ENCODE results near the gene TMEM72.

The TMEM72 gene

GRCh38 chr10:44954042-44954441, 42.9 kb downstream of the TMEM72 start:
- no peak overlapping the region for H2AFZ ChIP-seq (ENCODE audit: low read length)
- H3K9me3 ChIP-seq (ENCODE audit: insufficient read depth, low read depth, low read length): no peaks in the 10 kb centered on the region
- H3K36me3 ChIP-seq (ENCODE audit: insufficient read depth, low read length): no peaks in the 10 kb centered on the region
- no peaks in the 10 kb centered on the region for H3K27me3 ChIP-seq (ENCODE audit: insufficient read depth, low read length, poor library complexity, severe bottlenecking)
- H3K4me3 ChIP-seq (ENCODE audit: low read length, poor library complexity, severe bottlenecking): no peak overlapping the region
- peaks cover 11% of the 10 kb centered on the region for H3K4me1 ChIP-seq (ENCODE audit: insufficient read depth, low read length, poor library complexity, severe bottlenecking)
- H3K79me2 ChIP-seq (ENCODE audit: insufficient read depth, low read length): peaks cover 8% of the 10 kb centered on the region; the same call in 1 of the 2 replicates
- no peak overlapping the region for H3K9ac ChIP-seq (ENCODE audit: low read depth, low read length, poor library complexity, severe bottlenecking)
- H3F3A ChIP-seq (ENCODE audit: low read depth): no peaks in the 10 kb centered on the region
- no peaks in the 10 kb centered on the region for H4K20me1 ChIP-seq (ENCODE audit: insufficient read depth, low read length, poor library complexity, severe bottlenecking)
- no peak overlapping the region for H3K4me2 ChIP-seq (ENCODE audit: low read depth, low read length, poor library complexity, severe bottlenecking)
- no peaks in the 10 kb centered on the region for H3K9me2 ChIP-seq (replicated peaks; ENCODE audit: low read depth, low read length)
- TF ChIP-seq, protein P1, sequence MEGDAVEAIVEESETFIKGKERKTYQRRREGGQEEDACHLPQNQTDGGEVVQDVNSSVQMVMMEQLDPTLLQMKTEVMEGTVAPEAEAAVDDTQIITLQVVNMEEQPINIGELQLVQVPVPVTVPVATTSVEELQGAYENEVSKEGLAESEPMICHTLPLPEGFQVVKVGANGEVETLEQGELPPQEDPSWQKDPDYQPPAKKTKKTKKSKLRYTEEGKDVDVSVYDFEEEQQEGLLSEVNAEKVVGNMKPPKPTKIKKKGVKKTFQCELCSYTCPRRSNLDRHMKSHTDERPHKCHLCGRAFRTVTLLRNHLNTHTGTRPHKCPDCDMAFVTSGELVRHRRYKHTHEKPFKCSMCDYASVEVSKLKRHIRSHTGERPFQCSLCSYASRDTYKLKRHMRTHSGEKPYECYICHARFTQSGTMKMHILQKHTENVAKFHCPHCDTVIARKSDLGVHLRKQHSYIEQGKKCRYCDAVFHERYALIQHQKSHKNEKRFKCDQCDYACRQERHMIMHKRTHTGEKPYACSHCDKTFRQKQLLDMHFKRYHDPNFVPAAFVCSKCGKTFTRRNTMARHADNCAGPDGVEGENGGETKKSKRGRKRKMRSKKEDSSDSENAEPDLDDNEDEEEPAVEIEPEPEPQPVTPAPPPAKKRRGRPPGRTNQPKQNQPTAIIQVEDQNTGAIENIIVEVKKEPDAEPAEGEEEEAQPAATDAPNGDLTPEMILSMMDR (conservative IDR thresholded peaks at IDR 0.05; ENCODE audit: low read length): no peak
- TF ChIP-seq EZH2phosphoT487 (IDR thresholded peaks at IDR 0.05; ENCODE audit: borderline replicate concordance): no peak

DNA sequence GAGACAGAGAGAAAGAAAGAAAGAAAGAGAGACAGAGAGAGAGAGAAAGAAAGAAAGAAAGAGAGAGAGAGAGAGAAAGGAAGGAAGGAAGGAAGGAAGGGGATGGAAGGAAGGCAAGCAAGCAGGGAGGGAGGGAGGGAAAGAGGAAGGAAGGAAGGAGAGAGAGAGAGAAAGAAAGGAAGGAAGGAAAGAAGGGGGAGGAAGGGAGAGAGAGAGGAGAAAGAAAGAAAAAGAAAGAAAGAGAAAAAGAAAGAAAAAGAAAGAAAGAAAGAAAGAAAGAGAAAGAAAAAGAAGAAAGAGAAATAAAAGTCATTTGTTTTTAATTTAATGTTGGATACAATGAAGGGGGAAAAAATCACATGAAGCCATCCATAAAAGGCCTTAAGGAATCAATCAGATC, 43.8 kb downstream of the TMEM72 start:
- no peak overlapping the region for H3K4me3 ChIP-seq (ENCODE audit: low read length, poor library complexity, severe bottlenecking)
- no peak overlapping the region for H3K4me2 ChIP-seq (ENCODE audit: low read depth, low read length, poor library complexity, severe bottlenecking)

GRCh38 chr10:44955413-44956070, 44.4 kb downstream of the TMEM72 start:
- TF ChIP-seq, protein P1 (conservative IDR thresholded peaks at IDR 0.05; ENCODE audit: low read length): no peak
- no peak for TF ChIP-seq EZH2phosphoT487 (IDR thresholded peaks at IDR 0.05; ENCODE audit: borderline replicate concordance)
- Histone ChIP-seq H3F3A (ENCODE audit: low read depth) (no peaks in the 10 kb centered on the region), H3K79me2 (ENCODE audit: insufficient read depth, low read length) (peaks cover 10% of the 10 kb centered on the region; the same call in 1 of the 2 replicates), H3K4me2 (ENCODE audit: low read depth, low read length, poor library complexity, severe bottlenecking) (no peak overlapping the region), H2AFZ (ENCODE audit: low read length) (no peak overlapping the region), H4K20me1 (ENCODE audit: insufficient read depth, low read length, poor library complexity, severe bottlenecking) (no peaks in the 10 kb centered on the region), H3K4me3 (ENCODE audit: low read length, poor library complexity, severe bottlenecking) (no peak overlapping the region), H3K9me3 (ENCODE audit: insufficient read depth, low read depth, low read length) (no peaks in the 10 kb centered on the region), H3K9ac (ENCODE audit: low read depth, low read length, poor library complexity, severe bottlenecking) (no peak overlapping the region), H3K9me2 (replicated peaks; ENCODE audit: low read depth, low read length) (no peaks in the 10 kb centered on the region), H3K36me3 (ENCODE audit: insufficient read depth, low read length) (no peaks in the 10 kb centered on the region), H3K4me1 (ENCODE audit: insufficient read depth, low read length, poor library complexity, severe bottlenecking) (peaks cover 20% of the 10 kb centered on the region), H3K27me3 (ENCODE audit: insufficient read depth, low read length, poor library complexity, severe bottlenecking) (no peaks in the 10 kb centered on the region)

More for the DNA sequence above, 43.8 kb downstream of the TMEM72 start:
- H3K4me1 ChIP-seq (ENCODE audit: insufficient read depth, low read length, poor library complexity, severe bottlenecking): peaks cover 14% of the 10 kb centered on the region
- no peak overlapping the region for H2AFZ ChIP-seq (ENCODE audit: low read length)
- H4K20me1 ChIP-seq (ENCODE audit: insufficient read depth, low read length, poor library complexity, severe bottlenecking): no peaks in the 10 kb centered on the region
- no peaks in the 10 kb centered on the region for H3K9me2 ChIP-seq (replicated peaks; ENCODE audit: low read depth, low read length)
- H3F3A ChIP-seq (ENCODE audit: low read depth): no peaks in the 10 kb centered on the region
- H3K36me3 ChIP-seq (ENCODE audit: insufficient read depth, low read length): no peaks in the 10 kb centered on the region
- H3K9me3 ChIP-seq (ENCODE audit: insufficient read depth, low read depth, low read length): no peaks in the 10 kb centered on the region
- TF ChIP-seq, protein P1 (conservative IDR thresholded peaks at IDR 0.05; ENCODE audit: low read length): no peak
- TF ChIP-seq EZH2phosphoT487 (IDR thresholded peaks at IDR 0.05; ENCODE audit: borderline replicate concordance): no peak
- H3K9ac ChIP-seq (ENCODE audit: low read depth, low read length, poor library complexity, severe bottlenecking): no peak overlapping the region
- peaks cover 10% of the 10 kb centered on the region; the same call in 1 of the 2 replicates for H3K79me2 ChIP-seq (ENCODE audit: insufficient read depth, low read length)
- no peaks in the 10 kb centered on the region for H3K27me3 ChIP-seq (ENCODE audit: insufficient read depth, low read length, poor library complexity, severe bottlenecking)
